HG02973 (cell line): ENCODE data around the gene LRRC7.

Experiments
- ATAC-seq: cut with Tn5 transposase; IDR thresholded peaks from one replicate; pipeline ENCODE4 v1.9.1; 2021; ENCODE audit warnings: moderate library complexity; ENCODE audit not compliant: unreplicated experiment

Gene LRRC7

GRCh38 chr1:69587391-69587790 is 19.7 kb downstream of the LRRC7 start:
- ATAC-seq: no peak

- no peak for ATAC-seq
Measured at GRCh38 chr1:69589799-69590198, 22.1 kb downstream of the LRRC7 start.

- no peak for ATAC-seq
Measured at GRCh38 chr1:69592341-69592740, 24.6 kb downstream of the LRRC7 start.

GRCh38 chr1:69595486-69595885 is 27.8 kb downstream of the LRRC7 start:
- no peak for ATAC-seq

GRCh38 chr1:69611316-69611715 is 43.6 kb downstream of the LRRC7 start:
- ATAC-seq: no peak

GRCh38 chr1:69613414-69613813 is 45.7 kb downstream of the LRRC7 start:
- no peak for ATAC-seq

- ATAC-seq: no peak
Measured at GRCh38 chr1:69638673-69639072, 71.0 kb downstream of the LRRC7 start.

GRCh38 chr1:69639159-69639558 is 71.4 kb downstream of the LRRC7 start:
- ATAC-seq: no peak

- ATAC-seq: no peak
Measured at GRCh38 chr1:69643266-69643665, 75.5 kb downstream of the LRRC7 start.

GRCh38 chr1:69645477-69645876 is 77.8 kb downstream of the LRRC7 start:
- ATAC-seq: no peak

- ATAC-seq: no peak
Measured at GRCh38 chr1:69648486-69648885, 80.8 kb downstream of the LRRC7 start.

- no peak for ATAC-seq
Measured at GRCh38 chr1:69649383-69649990, 81.8 kb downstream of the LRRC7 start.

- no peak for ATAC-seq
Measured at GRCh38 chr1:69650779-69651178, 83.1 kb downstream of the LRRC7 start.

GRCh38 chr1:69651656-69652055 is 83.9 kb downstream of the LRRC7 start:
- ATAC-seq: no peak

- no peak for ATAC-seq
Measured at GRCh38 chr1:69657971-69658370, 90.2 kb downstream of the LRRC7 start.

- ATAC-seq: no peak
Measured at GRCh38 chr1:69661686-69662085, 94.0 kb downstream of the LRRC7 start.

- ATAC-seq: no peak
Measured at GRCh38 chr1:69662321-69662720, 94.6 kb downstream of the LRRC7 start.

GRCh38 chr1:69671363-69672010 is 103.8 kb downstream of the LRRC7 start:
- ATAC-seq: no peak

GRCh38 chr1:69673321-69673720 is 105.6 kb downstream of the LRRC7 start:
- ATAC-seq: no peak

GRCh38 chr1:69679965-69680364 is 112.2 kb downstream of the LRRC7 start:
- no peak for ATAC-seq

GRCh38 chr1:69686367-69686984 is 118.8 kb downstream of the LRRC7 start:
- ATAC-seq: no peak

- ATAC-seq: no peak
Measured at GRCh38 chr1:69688193-69688592, 120.5 kb downstream of the LRRC7 start.
